HG03571 (cell line): ENCODE results near the gene KAZN.

Experiments
- ATAC-seq: cut with Tn5 transposase; IDR thresholded peaks from one replicate; pipeline ENCODE4 v1.9.1; 2021; ENCODE audit not compliant: unreplicated experiment

The KAZN gene

DNA sequence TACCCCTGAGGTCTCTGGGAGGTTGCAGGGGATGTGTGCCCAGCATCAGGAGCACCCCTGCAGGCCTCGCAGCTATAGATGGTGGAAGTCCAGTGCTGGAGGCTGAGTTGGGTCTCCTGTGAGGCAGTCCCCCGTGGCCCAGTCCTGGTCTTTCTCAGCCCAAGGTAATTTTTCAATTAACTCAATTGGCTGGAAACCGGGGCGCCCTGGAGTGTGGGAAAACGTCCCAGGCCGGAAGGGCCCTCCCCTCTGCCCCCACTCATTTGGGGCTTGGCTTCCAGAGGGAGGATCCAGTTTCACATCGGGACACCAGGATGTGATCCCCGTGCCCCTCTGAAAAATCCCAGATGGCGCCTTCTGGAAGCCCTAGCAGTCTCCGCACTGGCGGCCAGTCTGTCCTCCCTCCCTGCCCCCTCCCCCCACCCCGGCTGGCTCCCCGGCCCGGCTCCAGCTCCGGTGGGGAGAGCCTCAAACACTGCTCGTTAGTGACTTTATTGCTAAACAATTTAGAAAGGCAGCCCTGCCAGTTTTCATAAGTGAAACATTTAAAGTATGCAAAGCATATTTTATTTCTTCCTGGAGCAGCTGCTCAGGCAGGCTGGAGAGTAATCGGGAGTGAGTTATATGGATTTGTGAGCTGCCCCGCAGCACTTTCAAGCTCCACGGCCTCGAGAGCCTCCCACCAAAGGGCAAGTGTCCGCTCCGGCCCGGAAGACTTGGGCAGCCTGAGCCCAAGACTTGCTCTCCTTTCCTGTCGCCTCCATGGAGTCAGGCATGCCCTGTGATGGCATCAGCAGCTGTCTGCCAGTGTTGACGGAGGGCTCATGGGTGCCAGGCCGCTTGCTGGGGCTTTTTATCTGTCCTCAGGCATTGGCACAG lies 346.9 kb downstream of the KAZN start:
- no peak for ATAC-seq

GRCh38 chr1:14946011-14946359 lies 347.5 kb downstream of the KAZN start:
- ATAC-seq: no peak

DNA sequence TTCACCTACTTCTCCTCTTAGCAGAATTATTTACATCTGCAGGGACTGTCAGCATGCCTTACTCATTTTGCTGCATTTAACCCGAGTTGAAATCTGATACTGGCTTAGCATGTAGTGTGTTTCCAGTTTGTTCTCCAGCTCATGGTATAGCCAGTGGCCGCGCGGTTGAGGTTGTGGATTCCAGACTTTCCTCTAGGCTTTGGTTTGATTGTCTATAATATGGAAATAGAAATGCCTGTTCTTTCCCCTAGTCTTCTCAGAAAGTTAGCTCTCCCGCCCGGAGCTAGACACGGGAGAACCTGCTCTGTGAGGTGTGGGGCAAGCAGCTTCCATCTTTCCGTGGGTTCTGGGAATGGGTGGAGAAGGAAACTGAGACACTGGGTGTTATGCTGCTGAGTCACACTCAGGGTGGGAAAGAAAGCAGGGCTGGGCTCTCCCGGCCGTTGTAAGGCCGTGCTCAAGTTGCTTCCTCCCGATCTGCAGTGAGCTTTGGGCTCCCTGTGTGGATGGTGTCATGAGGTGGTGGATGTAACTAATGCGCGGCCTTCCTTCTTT lies 348.3 kb downstream of the KAZN start:
- no peak for ATAC-seq

- ATAC-seq: no peak
These were observed 348.9 kb downstream of the KAZN start for GRCh38 chr1:14947421-14947820.

GRCh38 chr1:14948112-14948652 lies 349.7 kb downstream of the KAZN start:
- no peak for ATAC-seq

DNA sequence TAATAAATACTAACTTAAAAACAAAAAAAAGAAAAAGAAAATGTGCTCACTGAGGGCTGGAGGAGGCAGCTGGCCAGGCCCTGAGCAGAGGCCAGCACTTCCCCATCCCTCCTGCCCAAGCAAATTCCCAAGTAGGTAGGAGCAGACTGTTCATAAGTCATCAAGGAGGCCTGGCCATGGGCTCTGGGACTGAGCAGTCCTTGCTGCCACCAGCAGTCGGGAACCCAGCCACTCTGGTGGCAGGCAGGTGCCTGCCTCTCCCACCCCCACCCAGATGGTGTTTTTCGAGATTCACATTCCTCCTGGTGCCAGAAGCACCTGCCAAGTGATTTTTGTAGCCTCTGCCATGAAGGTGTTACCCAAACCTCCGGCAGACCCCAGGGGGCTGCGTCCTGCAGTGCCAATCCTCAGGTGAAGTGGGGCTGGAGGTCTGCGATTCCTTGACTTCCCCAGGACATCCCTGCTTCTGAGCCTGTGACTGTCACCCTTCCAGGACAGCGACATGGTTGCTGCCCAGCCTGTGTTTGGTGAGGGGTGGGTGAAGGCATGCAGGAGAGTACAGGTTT lies 350.9 kb downstream of the KAZN start:
- ATAC-seq: no peak

DNA sequence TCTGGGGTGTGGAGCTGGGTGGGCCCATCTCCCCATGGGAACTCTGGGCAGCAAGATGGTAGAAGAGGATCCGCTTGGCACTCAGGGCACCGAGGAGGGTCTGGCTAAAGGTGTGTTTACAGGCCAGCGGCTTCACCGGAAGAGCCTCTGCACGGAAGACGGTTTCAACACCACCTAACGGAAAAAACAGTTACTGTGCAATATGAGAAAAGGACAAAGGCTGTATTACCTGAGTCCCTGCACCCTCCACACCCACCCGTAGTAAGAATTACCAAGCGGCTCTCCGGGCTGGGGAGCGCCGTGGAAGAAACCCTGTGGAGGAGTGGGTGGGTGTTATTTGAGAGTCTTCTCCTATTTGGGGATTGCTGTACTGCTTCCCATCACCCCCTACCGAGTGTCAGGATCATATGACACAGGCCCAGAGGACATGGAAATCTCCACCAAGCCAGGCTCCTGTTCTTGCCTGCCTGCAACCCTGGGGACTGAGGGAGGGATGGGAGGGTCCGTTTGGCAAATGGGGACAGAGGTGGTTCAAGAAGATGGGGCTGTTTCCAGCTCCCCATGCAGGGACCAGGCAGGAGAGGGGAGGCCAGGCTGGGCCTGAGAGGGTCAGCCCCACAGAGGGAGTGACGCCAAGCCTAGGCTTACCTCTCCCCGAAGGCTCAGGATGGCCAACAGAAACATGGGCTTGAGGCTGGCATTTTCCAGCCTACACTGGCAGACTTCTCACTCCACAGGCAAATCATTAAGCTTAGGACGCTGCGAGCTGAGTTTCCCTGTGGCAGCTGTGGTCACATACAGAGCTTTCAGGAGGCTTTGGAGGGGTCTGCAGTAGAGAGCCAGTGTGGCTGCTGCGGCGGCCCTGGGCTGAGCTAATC lies 351.6 kb downstream of the KAZN start:
- ATAC-seq: no peak

- no peak for ATAC-seq
These were observed 353.3 kb downstream of the KAZN start for GRCh38 chr1:14951766-14952165.

DNA sequence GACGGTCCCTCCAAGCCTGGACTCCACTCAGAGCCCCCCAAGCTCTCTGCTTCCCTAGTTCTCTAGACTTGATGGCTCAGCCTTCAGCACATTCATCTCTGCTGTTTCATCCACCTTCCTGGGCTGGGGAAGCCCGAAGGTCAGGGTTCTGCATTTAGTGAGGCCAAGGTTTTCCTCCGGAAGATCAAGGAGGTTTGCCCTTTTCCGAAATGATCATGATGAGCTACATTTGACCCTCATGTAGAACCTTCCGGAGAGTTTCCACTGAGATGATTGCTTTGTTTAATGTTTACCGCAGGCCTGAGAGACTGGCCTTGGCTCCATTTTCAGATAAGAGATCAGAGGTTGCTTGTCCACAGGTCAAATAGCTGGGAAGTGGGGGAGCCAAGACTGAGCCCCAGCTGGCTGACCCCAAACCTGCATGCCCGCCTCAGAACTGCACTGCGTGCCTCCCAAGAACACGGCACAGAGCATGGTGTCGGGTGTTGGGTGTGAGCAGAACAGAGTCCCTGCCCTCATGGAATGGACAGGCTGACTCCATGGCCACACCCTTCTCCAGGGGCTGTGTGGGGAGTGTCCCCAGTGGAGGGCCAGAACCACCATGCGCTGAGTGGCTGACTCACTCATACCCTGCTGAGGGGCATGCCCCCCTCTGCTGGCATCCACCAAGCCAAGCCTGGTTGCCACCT lies 354.3 kb downstream of the KAZN start:
- no peak for ATAC-seq

- ATAC-seq: no peak
These were observed 355.7 kb downstream of the KAZN start for GRCh38 chr1:14954210-14954609.

DNA sequence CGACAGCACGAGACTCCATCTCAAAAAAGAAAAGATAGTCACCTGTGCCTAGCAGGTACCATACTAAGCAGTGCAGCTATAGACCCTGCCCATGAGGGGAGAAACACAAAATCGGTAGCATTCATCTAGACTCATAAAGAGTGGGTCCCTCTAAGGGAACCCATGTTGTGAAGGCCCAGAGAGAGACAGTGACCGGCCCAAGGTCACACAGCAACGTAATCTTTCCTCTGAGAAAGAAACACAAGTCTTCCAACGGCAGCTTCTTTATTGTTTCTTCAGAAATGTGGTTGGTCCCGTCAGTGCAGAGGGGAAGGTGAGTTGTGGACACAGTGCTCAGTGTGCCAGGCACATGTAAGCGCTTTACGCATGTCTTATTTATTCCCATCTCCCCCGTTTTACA lies 356.4 kb downstream of the KAZN start:
- ATAC-seq: no peak

DNA sequence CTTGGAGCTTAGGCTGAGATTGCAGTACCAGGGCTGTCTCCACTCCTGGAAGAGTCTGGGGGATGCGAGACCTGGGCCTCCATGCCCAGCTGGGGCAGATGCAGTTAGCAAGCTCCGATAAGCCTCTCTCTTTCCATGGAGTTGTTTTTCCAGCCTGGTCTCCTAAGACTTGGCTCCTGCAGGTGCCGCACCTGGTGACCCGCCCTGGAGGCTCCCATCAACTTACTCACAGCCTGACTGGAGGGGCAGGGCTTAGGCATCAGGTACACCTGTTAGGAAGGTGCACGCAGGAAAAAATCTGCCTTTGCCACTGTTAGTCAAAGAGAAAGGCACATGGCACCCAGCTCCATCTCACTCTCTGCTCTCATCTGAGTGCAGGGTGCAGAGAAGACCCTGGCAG lies 356.9 kb downstream of the KAZN start:
- no peak for ATAC-seq

GRCh38 chr1:14955976-14956375 lies 357.5 kb downstream of the KAZN start:
- no peak for ATAC-seq

DNA sequence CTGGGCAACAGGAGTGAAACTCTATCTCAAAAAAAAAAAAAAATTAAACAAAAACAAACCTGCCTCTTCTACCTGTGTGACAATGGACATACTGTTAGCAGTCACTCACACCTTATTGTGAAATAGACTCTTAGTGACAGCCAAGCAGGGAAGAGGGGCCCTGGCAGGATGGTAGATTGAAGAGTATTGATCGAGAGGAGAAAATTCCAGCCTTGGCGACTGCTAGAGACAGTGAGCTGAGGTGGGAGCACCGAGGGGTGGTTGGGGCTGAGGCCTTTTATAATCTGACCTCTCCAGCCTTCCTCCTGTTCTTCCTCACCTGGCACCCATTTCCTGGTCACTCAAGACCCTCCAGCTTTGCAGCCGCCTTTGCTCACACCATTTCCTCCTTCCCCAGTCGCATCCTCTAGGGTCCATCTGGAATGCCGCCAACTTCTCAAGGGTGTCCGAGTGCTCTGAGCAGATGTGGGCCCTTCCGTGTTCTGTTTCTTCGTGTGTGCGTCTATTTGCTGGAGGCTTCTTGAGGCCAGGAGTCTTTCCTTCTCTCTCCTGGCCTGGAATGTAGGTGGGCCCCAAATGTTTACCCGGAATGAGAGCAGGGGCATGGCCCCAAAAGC lies 358.2 kb downstream of the KAZN start:
- ATAC-seq: no peak

DNA sequence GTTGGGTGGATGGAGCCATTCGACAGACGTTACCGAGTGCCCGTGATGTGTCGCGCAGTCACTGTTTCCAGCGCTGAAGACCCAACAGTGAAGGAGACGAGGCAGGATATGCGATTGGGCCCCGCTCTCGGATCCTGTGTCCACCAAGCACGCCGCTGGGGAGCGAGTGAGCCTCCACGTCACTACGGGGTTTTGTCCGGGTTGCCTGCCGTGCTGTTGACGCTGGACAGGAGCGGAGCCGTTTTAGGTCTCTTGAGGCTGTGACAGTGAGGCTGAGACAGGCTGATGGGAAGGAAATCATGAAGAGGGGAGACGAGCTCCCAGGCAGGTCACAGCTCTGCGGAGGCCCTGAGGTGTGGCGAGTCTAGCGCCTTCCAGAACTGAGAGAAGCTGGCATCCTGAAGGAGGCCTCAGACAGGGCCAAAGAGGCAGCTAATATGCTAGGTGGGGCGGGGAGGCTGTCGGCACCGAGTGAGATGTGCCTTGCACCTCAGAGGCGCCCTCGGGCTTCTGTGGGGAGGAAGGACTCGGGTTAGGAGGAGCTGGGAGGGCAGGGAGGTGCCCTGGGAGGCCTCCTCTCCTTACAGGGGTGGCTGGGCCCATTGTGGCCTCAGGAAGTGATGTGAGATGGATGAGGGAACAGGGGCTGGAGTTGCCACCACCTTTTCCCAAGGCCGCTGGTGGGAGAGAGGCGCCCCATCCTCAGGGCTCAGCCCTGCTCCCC lies 359.1 kb downstream of the KAZN start:
- no peak for ATAC-seq

- ATAC-seq: no peak
These were observed 360.0 kb downstream of the KAZN start for GRCh38 chr1:14958249-14959058.

- ATAC-seq: no peak
These were observed 360.7 kb downstream of the KAZN start for GRCh38 chr1:14959059-14959694.

GRCh38 chr1:14961661-14962267 lies 363.3 kb downstream of the KAZN start:
- no peak for ATAC-seq
